GM18519 (cell line): ENCODE measurements around the gene SOWAHD.

Experiments used
- ATAC-seq: cut with Tn5 transposase; IDR thresholded peaks from one replicate; pipeline ENCODE4 v1.9.1; 2021; ENCODE audit warnings: mild to moderate bottlenecking, moderate library complexity; ENCODE audit not compliant: unreplicated experiment, low FRiP score

Gene SOWAHD

DNA sequence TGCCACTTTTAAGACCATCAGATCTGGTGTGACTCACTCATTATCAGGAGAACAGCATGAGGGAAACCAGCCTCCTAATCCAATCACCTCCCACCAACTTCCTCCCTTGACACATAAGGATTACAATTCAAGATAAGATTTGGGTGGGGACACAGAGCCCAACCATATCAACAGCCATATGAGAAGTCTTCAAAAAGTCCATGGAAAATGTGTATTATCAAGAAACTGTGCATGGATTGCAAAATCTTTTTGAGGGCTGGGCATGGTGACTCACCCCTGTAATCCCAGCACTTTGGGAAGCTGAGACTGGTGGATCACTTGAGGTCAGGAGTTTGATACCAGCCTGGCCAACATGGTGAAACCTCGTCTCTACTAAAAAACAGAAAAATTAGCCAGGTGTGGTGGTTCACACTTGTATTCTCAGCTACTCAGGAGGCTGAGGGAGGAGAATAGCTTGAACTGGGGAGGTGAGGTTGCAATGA lies 50.8 kb downstream of the SOWAHD start:
- ATAC-seq: no peak
